Colon (tissue), 2 donors: Measurements from ENCODE around the gene DOCK2.
"Not testable (repeated sequence)": the region's sequence is repeated elsewhere in the genome, so short reads cannot be mapped to it uniquely, and the experiment has no call there.

ENCODE experiments used
- FAIRE-seq: peaks from 2 replicates; lab custom pipeline; 2012; peaks lifted over from hg19 to GRCh38; lab: Jason Lieb, UNC
- donor health status: control.
- donor health status: control.

DOCK2 gene

DNA sequence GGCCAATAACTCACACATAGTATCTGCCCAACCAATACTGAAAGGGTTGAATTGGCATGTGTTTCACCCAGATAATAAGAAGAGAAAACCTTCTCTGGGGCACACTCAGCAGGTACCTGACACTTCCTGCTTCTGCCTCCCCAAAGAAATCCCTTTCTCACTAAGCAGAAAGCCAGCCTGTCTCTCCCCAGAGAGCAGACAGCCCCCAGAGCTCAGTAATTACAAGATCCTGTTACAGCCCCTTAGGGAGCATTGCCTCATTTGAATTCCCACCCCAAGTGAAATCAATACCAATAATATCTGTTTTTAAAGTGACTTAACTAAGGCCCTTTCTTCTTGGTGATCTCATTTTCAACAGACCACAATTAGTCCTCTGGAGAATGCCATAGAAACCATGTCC is 430.1 kb downstream of the DOCK2 start:
- no peak for FAIRE-seq

DNA sequence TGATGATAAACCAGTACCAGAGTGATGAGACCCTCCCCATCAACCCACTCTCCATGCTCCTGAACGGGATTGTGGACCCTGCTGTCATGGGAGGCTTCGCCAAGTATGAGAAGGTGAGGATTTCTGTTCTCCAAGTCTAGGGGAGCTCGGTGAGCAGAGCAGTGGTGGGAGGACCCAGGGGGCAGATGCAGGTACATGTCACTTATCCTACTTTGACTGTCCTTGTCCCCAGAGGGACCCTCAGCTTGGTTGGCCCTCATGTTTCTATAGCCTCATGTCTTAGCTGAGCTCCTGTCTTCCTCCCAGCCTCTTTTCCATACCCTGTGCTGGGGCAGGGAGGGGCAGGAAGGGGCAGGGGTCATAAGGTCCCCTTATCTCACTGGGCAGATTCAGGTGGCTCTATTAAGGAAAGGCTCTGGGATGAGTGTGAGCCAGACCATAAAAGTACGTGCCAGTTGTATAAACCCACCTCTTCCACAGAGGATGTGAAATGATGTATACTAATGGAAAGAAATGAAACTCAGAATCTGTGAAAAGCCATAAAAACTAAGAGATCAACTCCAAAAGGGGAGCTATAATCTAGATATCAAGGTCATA is 430.6 kb downstream of the DOCK2 start:
- FAIRE-seq = no peak

DNA sequence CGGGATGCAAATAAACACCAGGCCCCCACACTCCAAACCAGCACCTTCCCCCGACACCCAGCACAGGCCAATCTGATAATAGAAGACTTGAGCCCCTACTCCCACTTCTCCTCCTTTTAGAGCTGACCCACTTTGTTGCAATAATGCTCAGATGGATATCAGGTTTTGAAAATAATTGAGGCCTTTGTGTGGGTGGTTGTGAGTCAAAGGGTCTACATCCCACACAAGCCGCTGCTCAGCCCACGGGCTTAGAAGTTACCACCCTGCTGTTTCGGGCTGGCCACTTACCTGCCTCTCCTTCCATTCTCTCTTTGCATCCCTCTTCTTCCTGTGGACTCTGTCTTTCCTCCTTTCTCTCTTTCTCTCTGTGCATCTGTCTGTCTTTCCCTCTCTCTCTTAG is 432.4 kb downstream of the DOCK2 start:
- no peak for FAIRE-seq

DNA sequence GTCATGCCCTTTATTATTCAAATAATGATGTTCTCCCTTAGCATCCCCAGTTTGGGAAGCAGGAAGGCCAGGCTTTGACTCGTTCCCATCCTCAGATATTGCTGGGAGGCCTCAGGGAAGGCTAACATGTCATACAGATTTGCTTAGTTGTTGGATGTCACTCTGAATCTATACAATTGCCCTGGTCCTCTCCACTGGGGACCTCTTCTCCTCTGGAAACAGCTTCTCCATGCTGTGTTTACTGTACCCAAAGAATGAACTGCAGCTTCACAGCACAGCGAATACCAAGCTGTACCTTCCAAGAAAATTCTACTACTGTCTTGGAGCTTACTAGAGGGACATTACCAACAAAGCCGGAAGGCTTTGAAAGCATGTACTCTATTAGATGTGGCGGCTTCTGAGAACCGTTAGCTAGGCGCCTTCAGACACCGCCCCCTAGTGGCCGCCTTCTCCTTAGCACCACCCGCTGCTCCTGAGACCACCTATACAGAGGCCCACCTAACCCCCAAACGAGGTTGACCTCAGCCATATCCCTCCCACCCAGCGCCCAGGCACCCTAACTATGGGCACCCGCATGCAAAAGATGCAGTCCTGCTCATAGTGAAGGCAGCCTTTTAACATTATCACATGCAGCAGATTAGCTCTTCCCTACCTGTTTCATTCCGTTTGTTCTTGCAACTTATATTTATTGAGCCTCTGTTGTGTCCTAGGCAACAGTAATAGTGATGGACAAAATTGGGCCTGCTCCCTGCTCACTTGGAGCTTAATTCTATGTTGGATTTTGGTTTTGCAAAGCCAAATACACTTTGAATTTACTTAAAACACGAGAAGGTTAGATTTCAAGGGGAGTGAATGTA is 433.7 kb downstream of the DOCK2 start:
- no peak for FAIRE-seq

DNA sequence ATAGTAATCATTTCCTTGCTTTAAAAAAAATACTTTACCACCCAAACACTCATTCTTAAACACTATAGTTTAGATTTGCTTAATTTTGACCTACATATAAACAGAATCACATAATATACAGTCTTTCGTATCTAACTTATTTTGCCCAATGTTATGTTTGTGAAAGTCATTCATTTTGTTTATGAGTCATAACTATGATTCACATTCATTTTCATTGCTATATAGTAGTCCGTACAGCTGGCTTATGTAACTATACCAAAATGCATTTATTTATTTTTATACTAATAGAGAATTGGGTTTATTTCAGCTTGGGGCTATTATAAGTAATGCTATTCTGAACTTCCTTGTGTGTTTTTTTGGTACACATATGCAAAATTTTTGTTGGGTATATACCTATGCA is 434.7 kb downstream of the DOCK2 start:
- no peak for FAIRE-seq

DNA sequence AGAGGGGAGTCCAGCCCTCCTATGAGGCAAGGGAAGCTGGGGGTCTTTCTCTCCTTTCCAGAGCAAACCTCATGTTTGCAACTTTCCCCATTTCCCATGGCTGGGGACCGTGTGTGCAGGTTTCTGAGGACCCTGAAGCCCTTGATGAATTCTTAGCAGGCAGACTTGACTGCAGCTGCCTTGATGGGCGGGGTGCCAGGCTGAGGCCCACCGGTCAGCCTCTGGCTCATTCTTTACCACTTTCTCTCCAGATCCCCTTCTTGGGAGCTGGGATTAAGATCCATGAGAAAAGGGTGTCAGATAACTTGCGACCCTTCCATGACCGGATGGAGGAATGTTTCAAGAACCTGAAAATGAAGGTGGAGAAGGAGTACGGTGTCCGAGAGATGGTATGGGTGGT is 438.6 kb downstream of the DOCK2 start:
- FAIRE-seq = no peak

DNA sequence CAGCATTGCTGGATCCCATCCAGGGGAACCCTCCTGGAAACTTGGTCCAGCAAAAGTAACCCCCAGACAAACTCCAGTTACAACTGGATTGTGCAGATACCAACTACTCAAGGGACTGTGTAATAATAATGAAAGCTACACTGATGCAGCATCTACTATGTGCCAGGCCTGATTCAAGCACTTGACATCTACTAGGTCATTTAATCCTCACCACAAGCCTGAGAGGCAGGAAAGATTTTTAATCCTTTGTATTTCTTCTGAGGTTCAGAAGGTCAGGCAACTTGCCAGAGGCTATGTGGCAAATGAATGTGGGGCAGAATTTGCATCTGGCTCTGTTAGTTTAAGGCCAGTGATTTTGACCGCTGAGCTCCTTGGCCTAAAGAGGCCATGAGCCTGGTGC is 439.1 kb downstream of the DOCK2 start:
- no peak for FAIRE-seq

DNA sequence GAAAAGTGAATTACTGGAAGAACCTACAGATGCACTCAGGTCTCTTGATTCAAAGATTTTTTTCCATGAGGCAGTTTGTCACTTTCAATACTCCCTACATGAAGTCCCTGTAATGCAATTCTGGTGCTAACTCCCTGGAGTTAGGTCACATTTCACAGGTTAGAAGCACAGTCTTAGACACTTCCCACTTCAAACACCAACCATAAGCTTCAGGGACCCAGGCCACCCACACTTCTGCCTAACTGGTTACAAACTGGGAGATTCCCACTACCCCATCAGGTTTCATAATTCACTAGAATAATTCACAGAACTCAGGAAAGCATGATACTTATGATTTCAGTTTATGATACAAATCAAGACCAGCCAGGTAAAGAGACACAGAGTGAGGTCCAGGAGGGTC is 439.7 kb downstream of the DOCK2 start:
- no peak for FAIRE-seq

DNA sequence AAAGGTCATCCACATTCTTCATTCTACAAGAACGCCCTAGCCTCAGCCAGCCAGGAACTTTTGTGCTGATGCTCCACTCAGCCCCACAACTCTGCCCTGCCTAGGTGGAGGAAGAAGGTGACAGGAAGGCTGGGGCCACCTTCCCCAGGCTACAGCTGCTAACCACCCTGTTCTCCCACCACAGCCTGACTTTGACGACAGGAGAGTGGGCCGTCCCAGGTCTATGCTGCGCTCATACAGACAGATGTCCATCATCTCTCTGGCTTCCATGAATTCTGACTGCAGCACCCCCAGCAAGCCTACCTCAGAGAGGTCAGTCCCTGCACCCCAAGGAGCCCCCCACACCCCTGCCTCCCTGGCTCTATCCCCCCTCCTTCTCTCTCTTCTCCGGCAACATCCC is 440.5 kb downstream of the DOCK2 start:
- no peak for FAIRE-seq

DNA sequence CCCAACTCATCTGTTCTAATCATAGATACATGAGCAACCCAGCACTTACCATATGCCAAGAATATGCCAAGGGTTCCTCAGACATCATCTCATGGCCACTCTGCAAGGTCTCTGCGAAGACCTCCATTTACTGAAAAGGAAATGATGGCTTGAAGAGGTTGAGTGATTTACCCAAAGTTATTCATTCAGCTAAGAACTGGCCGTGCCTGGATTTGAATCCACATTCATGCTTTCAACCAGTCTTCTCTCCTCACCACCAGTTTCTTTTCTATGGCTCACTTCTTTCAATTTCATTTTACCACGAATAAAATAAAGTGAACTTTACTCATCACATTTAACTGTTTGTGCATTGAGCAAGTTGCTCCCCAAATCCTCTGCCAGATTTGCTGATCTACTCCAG is 441.4 kb downstream of the DOCK2 start:
- FAIRE-seq = no peak

DNA sequence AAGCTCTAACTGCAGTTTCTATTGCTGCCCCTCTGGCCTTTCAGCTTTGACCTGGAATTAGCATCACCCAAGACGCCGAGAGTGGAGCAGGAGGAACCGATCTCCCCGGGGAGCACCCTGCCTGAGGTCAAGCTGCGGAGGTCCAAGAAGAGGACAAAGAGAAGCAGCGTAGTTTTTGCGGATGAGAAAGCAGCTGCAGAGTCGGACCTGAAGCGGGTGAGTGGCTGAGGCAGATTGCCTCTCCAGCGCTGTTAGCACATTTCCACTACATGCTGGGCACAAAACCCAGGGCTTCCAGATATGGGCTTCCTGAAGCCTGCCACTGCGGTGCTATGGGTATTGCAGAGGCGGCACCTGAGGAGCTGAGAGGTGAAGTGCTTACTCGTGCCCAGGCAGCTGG is 441.9 kb downstream of the DOCK2 start:
- FAIRE-seq = no peak

DNA sequence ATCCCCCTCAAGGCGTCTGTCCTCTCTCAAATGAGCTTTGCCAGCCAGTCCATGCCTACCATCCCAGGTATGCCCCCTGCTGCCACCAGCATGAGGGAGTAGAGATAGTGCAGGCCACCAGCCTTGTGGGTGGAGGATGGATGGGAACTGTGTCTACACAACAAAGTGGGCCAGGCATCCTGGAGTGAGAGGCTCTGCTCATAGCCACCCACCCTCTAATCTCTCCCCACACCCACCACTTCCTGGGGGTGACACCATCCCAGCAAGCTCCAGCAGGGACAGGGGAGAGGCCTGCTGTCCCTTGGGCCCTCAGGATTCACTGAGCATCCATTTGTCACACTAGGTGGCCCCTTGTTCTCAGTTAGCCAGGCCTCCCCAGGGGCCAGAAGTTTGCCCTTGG is 443.1 kb downstream of the DOCK2 start:
- FAIRE-seq = no peak

DNA sequence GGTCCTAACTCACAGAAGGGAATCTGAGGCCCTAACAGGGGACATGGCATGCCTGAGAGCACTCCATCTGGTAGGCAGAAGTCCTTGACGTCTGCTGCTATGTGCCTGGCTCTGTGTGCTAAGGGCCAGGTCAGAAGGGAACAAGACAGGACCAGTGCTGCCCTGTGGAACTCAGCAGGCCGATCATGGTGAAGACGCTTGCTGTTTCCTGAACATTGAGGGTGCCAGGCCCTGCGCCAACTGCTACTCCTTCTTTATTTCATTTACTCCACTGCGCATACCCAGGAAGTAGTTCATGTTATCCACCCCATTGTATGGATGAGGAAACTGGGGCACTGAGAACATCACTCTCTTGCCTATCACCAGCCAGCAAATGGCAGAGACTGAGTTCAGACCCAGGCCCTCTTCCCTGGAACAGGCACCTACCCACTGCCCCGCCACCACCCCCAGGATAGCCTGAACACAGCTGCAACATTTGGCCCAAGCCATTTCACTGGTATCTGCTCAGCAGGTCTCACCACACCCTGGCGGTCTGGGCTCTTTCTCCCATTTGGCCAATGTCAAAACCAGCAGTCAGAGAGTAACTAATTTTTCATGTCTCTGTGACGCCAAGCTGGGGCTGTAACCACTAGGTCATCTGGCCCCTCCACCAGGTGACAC is 443.8 kb downstream of the DOCK2 start:
- no peak for FAIRE-seq

DNA sequence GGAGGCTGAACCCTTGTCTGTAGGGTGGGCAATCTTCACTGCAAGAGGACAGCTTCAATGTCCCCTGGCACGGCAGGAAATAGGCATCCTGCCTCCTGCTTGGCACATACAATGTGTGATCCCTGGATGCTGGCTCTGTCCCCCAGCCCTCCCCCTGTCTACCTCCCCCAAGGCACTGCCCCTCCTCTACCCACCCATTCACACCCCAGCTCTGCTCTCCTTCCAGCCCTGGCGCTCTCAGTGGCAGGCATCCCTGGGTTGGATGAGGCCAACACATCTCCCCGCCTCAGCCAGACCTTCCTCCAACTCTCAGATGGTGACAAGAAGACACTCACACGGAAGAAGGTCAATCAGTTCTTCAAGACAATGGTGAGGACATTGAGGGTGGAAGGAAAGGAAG is 444.5 kb downstream of the DOCK2 start:
- FAIRE-seq = no peak

DNA sequence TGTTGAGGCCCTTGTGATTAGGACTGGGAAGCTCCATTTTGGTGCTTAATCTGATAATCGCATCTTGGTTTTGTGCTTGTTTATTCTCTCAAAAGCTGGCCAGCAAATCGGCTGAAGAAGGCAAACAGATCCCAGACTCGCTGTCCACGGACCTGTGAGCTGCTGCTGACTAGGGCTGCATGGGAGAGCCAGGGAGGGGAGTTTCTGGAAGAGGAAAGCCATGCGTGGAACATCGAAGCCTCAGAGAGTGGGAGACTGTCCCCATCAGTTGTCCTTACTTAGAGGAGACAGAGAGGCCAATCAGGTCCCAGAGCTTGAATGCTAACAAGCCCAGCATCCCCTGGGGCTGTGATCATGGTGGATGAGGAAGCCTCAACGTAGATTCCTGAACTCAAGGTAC is 445.6 kb downstream of the DOCK2 start:
- no peak for FAIRE-seq

DNA sequence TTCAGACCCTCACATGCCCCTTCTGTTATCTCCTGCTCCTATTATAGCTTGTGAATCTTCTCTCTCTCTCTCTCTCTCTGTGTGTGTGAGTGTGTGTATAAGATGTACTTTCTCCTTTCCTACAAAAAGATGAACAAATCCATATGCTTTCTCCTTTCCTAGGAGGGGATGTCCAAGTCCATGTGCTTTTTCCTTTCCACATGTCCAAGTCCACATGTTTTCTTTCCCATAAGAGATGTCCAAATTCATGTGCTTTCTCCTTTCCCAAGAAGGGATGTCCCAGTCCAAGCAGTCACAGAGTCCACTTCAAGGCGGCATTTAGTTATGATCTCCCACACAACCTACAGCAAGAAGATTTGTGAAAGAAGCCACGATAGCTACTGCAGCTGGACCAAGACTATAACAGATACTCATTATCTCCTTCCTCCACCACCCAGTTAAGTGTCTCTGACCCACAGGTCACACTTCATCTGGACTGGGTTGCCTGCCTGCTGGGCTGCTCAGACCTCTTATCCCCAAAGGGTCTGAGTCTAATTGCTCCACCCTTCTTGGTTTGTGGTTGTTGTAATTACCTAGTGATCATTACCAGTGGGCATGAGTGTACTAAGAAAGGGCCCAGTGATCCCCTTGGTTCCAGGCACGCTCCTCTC is 450.2 kb downstream of the DOCK2 start:
- no peak for FAIRE-seq

DNA sequence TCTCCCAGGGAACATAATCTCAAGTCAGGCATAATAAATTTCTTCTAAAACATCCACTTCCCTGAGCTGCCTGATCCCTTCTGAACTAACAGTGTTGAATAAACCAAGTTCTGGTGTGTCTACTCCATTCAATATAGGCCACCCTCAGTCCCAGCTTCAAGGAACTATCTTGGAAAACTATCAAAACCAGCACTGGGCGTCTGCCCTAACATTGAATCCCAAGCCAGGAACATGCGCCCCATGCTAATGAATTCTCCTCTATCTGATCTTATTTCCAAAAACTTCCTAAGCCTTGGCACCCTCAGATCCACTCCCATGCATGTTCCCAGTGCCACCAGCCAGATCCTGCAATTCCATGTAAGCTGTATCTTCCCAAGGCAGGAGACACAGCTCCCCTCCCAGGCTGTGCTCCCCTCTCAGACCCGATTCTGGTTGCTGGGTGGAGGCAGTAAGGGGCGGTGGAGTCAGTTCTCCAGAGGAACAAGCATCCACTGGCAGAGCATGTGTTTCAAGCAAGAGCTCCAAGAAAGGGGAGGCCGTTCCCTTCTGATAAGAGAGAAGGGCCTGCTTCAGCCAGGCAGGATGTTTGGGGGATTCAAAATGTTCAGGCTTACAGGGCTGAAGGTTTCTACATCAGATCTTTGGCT is 455.5 kb downstream of the DOCK2 start:
- no peak for FAIRE-seq

DNA sequence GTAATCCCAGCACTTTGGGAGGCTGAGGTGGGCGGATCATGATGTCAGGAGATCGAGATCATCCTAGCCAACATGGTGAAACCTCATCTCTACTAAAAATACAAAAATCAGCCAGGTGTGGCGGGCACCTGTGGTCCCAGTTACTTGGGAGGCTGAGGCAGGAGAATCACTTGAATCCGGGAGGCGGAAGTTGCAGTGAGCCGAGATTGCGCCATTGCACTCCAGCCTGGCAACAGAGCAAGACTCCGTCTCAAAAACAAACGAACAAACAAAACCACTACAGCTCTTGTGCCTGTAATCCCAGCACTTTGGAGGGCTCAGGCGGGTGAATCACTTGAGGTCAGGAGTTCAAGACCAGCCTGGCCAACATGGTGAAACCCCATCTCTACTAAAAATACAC is 457.3 kb downstream of the DOCK2 start:
- FAIRE-seq = not testable (repeated sequence)

DNA sequence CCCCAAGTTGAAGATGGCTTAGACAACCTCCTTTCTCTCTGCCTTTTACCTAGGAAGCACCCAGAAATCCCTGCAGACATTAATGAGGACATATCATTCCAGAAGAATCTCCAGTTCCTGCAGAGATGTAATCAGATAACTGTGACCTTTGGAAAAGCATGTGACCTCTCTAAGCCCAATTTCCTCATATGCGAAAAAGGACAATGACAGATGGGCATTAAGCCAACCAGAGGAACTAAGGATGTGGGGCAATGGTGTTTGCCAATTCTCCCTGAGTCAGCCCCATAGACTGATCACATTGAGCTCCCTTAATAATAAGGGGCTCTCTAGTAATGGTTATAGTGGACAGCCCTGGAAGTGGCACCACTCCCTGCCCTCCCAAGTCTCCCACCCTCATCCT is 458.6 kb downstream of the DOCK2 start:
- FAIRE-seq = no peak

DNA sequence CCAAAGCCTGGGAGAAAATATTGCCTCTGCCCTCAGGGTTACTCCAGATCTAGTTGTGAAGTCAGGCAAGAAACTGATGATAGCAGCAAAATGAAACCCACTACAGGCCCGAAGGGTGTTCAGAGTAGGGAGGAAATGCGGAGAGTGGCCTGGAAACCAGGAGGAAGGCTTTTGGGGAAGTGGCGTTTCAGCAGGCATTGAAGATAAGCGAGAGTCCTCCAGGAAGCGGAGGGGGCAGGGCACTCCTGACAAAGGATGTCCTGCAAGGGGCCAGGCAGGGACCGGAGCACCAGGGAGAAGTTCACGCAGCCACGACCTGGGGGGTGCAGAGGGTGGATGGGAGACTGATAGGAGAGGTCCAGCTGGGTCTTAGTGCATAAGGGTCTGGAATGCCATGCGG is 460.9 kb downstream of the DOCK2 start:
- no peak for FAIRE-seq

DNA sequence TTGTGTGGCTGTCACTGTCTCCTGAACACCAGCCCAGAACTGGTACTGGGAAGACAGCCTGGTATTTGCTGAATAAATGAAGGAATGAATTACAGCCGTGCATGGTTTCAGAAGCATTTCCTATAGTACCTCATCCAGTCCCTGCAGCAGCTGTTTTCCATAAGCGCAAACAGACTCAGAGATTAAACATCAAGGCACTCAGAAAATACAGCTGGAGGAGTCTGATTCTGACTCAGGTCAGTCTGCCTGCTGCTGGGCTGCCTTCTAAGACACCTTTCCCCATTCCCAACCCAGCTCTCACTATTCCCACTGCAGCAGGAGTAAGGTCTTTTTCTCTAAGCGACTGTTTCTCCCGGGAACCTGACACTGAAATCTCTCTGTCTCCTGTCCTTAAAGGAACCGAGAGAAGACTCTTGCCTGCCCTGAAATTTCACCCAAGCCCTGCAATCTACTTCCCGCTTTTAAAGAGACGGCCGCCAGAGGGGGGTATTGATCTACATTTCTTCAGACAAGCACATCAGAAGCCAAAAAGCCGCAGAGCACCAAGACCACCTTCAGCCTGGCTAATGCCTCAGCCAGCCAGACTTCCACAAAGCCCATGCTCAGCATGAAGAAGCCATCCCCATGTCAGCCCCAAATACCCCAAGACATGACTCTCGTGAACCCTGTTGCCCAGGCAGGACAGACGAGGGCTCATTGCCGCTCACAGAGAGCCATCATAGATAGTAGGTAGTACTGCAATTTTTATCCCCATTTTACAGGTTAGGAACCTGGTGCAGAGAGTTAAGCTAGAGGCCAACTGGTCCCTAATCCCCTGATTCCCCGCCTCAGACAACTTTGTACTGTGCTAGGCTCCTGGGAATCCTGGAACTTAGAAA is 463.2 kb downstream of the DOCK2 start:
- FAIRE-seq = no peak

DNA sequence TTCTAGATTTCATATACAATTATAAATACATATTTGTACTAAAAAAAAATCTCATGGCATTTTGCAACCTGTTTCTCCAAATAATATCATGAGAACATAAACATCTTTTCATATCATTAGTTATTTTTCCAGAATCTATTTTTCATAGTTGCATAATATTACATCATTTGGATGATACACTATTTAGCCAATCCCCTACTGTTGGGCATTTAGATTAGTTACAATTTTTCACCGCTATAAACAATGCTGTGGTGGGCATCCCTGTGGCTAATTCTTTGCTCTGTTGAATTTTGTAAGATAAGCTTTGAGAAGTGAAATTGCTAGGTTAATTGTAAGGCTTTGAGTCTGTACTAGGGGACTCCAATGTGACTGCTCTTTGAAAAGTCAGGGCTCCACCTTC is 466.4 kb downstream of the DOCK2 start:
- FAIRE-seq = no peak
